MCF 10A (cell line): Measurements from ENCODE around the gene C4orf36. TPM values are rescaled to one million over a fixed set of nuclear protein-coding genes. Genes with fewer than 3 reads are reported as not detected.

ENCODE experiments used
- BruUV-seq: library from RNA; stranded (reverse); fragments of 400-500 nt; replicated peaks from 2 replicates; lab custom pipeline; 2021; lab: Mats Ljungman, UMichigan
- CTCF ChIA-PET: fragments of 300-600 bp; sonication (Branson Sonifier 250); formaldehyde crosslinking; extraction: SDS; loops from one replicate; lab custom pipeline; 2021; ENCODE audit warnings: antibody characterized with exemption, inconsistent platforms; lab: Yijun Ruan, JAX
- POLR2A ChIA-PET: fragments of 300-600, 350-650 bp; sonication (Branson Sonifier 250); formaldehyde crosslinking; extraction: SDS; loops from one replicate; lab custom pipeline; 2020; ENCODE audit warnings: antibody characterized with exemption, inconsistent platforms; lab: Yijun Ruan, JAX
- DNase-seq: peaks from one replicate; pipeline ENCODE4 v3.0.0-alpha.2; 2018; ENCODE audit not compliant: unreplicated experiment
- H3K27ac Mint-ChIP-seq: one replicate; pipeline ENCODE4 v1.8.0; 2022; ENCODE audit warnings: mild to moderate bottlenecking, low read depth, mixed read lengths; ENCODE audit not compliant: unreplicated experiment
- H3K27me3 Mint-ChIP-seq: one replicate; pipeline ENCODE4 v1.8.0; 2022; ENCODE audit warnings: mixed read lengths; ENCODE audit not compliant: insufficient read depth, unreplicated experiment
- H3K36me3 Mint-ChIP-seq: one replicate; pipeline ENCODE4 v1.8.0; 2022; ENCODE audit warnings: mild to moderate bottlenecking, moderate library complexity, mixed read lengths; ENCODE audit not compliant: insufficient read depth, unreplicated experiment
- H3K4me1 Mint-ChIP-seq: one replicate; pipeline ENCODE4 v1.8.0; 2022; ENCODE audit warnings: mixed read lengths; ENCODE audit not compliant: insufficient read depth, unreplicated experiment
- H3K4me3 Mint-ChIP-seq: one replicate; pipeline ENCODE4 v1.8.0; 2022; ENCODE audit warnings: mild to moderate bottlenecking, moderate library complexity, mixed read lengths; ENCODE audit not compliant: unreplicated experiment
- H3K9me3 Mint-ChIP-seq: one replicate; pipeline ENCODE4 v1.8.0; 2022; ENCODE audit warnings: mixed read lengths; ENCODE audit not compliant: unreplicated experiment
- intact Hi-C: fragments of 100-400 bp; cut with micrococcal nuclease; formaldehyde crosslinking; loops from 2 replicates; pipeline ENCODE4 v1.14.1; 2022
- total RNA-seq: library from RNA; stranded (reverse); gene quantifications from 2 replicates; pipeline ENCODE4 v1.2.3, GENCODE V29; 2022
- TF ChIP-seq, protein P1 (sequence below): fragments of 200-600 bp; IDR thresholded peaks from one replicate; pipeline ENCODE4 v1.8.0; 2022; ENCODE audit warnings: antibody characterized with exemption, mild to moderate bottlenecking; ENCODE audit not compliant: unreplicated experiment

The C4orf36 gene
- total RNA-seq, 1 experiment from 2014 or later, result 2.9 TPM

DNA sequence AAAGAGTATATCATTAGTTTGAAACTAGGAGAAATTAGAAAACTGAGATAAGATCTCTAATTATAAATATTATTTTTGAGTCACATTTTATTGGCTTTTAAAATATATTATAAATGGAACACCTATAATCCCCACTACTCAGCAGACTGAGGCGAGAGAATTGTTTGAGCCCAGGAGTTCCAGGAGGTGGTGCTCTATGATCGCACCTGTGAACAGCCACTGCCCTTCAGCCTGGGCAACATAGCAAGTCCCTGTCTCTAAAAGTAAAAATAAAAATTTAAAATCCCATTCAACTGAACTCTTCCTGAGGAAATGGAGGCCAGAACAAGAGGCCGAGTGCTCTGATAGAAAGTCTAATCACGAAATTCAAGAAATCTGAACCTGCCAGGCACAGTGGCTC, 6.3 kb upstream of the C4orf36 start:
- H3K9me3 Mint-ChIP-seq, result peaks cover 7% of the 10 kb centered on the region
- peak; percentile 57 for DNase-seq
- intact Hi-C loops, result loop anchor here (1.0 to 10.0 kb wide), 5 partner anchors 94 to 569 kb away; no protein-coding TSS in a partner anchor
- no peaks in the 10 kb centered on the region for H3K4me1 Mint-ChIP-seq
- H3K36me3 Mint-ChIP-seq, result peaks cover 5% of the 10 kb centered on the region
- H3K27me3 Mint-ChIP-seq, result no peaks in the 10 kb centered on the region
- H3K4me3 Mint-ChIP-seq, result no peak overlapping the region
- BruUV-seq, result no TSS peak
- ChIA-PET POLR2A (interaction anchor here (1.0 kb wide), 1 partner anchor 29 kb away, joined by 3 read pairs; no protein-coding TSS in a partner anchor), CTCF (interaction anchor here (0.6 to 2.4 kb wide), 6 partner anchors 22 to 1106 kb away, joined by 3 to 10 read pairs (median 4); no protein-coding TSS in a partner anchor)
- TF ChIP-seq, protein P1, sequence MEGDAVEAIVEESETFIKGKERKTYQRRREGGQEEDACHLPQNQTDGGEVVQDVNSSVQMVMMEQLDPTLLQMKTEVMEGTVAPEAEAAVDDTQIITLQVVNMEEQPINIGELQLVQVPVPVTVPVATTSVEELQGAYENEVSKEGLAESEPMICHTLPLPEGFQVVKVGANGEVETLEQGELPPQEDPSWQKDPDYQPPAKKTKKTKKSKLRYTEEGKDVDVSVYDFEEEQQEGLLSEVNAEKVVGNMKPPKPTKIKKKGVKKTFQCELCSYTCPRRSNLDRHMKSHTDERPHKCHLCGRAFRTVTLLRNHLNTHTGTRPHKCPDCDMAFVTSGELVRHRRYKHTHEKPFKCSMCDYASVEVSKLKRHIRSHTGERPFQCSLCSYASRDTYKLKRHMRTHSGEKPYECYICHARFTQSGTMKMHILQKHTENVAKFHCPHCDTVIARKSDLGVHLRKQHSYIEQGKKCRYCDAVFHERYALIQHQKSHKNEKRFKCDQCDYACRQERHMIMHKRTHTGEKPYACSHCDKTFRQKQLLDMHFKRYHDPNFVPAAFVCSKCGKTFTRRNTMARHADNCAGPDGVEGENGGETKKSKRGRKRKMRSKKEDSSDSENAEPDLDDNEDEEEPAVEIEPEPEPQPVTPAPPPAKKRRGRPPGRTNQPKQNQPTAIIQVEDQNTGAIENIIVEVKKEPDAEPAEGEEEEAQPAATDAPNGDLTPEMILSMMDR, result peak; percentile 67
- H3K27ac Mint-ChIP-seq, result no peak overlapping the region

DNA sequence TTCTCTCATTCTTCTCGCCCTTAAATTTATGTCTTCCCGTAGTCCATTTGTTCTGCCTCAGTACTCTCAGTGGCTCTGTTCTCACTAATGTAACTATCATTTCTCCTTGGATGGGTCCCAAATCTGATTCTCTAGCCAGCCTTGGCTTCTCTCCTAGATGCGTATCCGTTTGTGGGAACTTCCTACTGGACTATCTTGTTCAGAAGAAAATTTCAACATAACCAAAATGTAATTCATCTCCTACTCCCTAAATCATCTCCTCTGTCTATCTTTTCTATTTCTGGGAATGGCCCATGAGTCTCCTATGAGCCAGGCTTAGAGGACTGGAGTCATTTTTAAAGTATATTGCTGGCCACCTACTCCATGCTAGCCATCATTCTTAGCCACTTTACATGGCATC, 4.4 kb upstream of the C4orf36 start:
- no TSS peak for BruUV-seq
- Mint-ChIP-seq H3K4me3 (no peak overlapping the region), H3K27ac (no peak overlapping the region), H3K36me3 (no peaks in the 10 kb centered on the region), H3K4me1 (peaks cover under 1% of the 10 kb centered on the region), H3K9me3 (peaks cover 3% of the 10 kb centered on the region), H3K27me3 (no peaks in the 10 kb centered on the region)
- intact Hi-C loops, result loop anchor here (5.0 to 10.0 kb wide), 2 partner anchors 92 to 571 kb away; no protein-coding TSS in a partner anchor
- POLR2A ChIA-PET, result interaction anchor here (0.6 to 0.8 kb wide), 2 partner anchors 178 to 223 kb away, joined by 4 to 5 read pairs; no protein-coding TSS in a partner anchor
- CTCF ChIA-PET, result interaction anchor here (0.6 to 1.2 kb wide), 5 partner anchors 8 to 397 kb away, joined by 3 to 5 read pairs (median 3); no protein-coding TSS in a partner anchor
- TF ChIP-seq, protein P1, result no peak
- no peak for DNase-seq

DNA sequence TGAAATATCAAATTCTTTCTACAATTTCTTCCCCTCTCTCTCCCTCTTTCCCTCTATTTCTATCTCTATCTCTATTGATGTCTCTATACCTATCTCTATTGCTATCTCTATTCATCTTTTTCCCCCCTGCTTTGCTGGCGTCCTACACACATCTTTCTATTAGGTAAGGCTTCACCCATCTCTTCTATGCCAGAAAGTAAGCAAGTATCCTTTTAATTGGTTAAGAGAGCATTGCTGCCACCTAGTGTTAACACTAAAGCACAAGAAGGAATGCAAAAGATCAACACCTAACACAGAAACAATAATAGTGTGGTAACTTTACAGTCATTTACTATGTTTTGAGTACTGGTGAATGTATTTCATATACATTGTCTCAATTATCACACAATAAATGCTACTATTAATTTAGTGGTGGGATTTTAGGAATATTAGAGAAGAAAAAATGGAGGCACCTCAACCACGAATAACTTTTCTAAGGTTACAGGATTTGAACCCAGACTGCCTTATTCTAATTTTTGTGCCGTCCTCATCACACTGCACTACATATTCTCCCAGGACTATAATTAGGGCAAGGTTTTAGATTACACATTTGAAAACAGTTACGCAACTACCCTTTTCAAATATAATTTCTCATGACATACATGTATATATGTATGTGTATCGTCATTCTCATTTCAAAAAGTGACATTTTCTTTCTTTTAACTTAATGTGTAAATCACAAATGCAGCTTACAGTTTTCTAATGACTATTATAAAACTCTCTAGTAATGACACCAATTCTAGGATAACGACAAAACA, 3.7 kb upstream of the C4orf36 start:
- Mint-ChIP-seq H3K4me3 (no peak overlapping the region), H3K9me3 (no peaks in the 10 kb centered on the region), H3K27ac (no peak overlapping the region), H3K36me3 (no peaks in the 10 kb centered on the region), H3K27me3 (no peaks in the 10 kb centered on the region), H3K4me1 (peaks cover 7% of the 10 kb centered on the region)
- ChIA-PET CTCF (interaction anchor here (0.5 to 5.3 kb wide), 12 partner anchors 9 to 400 kb away, joined by 3 to 46 read pairs (median 4); partner anchors contain the start of gene PTPN13), POLR2A (interaction anchor here (0.6 to 1.5 kb wide), 4 partner anchors 93 to 400 kb away, joined by 4 to 5 read pairs (median 4); partner anchors contain the start of gene PTPN13)
- BruUV-seq, result no TSS peak
- TF ChIP-seq, protein P1, result peak; percentile 61
- peak; percentile 83 for DNase-seq
- intact Hi-C loops, result loop anchor here (1.0 to 10.0 kb wide), 5 partner anchors 91 to 571 kb away; no protein-coding TSS in a partner anchor

DNA sequence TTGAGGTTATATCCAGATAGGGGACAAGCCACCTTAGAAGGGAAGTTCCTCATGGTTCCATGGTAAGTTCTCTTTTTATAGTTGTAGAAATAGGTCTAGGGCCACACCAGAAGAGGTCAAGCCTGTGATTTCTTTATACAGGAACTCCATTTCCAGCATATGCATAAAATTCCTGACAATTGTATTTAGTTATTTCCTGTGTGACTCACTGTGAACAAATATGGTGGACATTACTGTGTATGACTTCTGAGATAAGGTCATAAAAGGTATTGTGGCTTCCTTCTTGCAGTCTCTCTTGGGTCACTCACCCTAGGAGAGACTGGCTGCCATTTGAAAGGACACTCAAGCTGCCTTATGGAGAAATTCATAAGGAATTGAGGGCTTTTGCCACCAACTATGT, 2.2 kb upstream of the C4orf36 start:
- no peak overlapping the region for H3K27ac Mint-ChIP-seq

More for the DNA sequence above, 2.2 kb upstream of the C4orf36 start:
- POLR2A ChIA-PET, result interaction anchor here (0.7 to 1.8 kb wide), 5 partner anchors 64 to 398 kb away, joined by 3 to 9 read pairs (median 4); partner anchors contain the start of gene PTPN13
- Mint-ChIP-seq H3K4me1 (peaks cover 17% of the 10 kb centered on the region), H3K27me3 (no peaks in the 10 kb centered on the region), H3K4me3 (no peak overlapping the region), H3K9me3 (no peaks in the 10 kb centered on the region), H3K36me3 (no peaks in the 10 kb centered on the region)
- BruUV-seq, result no TSS peak
- intact Hi-C loops, result loop anchor here (10.0 kb wide), 1 partner anchor 90 kb away; no protein-coding TSS in a partner anchor
- CTCF ChIA-PET, result interaction anchor here (0.6 to 5.3 kb wide), 11 partner anchors 10 to 398 kb away, joined by 3 to 46 read pairs (median 3); partner anchors contain the start of gene PTPN13
- TF ChIP-seq, protein P1, result no peak
- DNase-seq, result peak; percentile 16
